ENCODE results near the gene ACSS2.

Gene ACSS2, protein sequence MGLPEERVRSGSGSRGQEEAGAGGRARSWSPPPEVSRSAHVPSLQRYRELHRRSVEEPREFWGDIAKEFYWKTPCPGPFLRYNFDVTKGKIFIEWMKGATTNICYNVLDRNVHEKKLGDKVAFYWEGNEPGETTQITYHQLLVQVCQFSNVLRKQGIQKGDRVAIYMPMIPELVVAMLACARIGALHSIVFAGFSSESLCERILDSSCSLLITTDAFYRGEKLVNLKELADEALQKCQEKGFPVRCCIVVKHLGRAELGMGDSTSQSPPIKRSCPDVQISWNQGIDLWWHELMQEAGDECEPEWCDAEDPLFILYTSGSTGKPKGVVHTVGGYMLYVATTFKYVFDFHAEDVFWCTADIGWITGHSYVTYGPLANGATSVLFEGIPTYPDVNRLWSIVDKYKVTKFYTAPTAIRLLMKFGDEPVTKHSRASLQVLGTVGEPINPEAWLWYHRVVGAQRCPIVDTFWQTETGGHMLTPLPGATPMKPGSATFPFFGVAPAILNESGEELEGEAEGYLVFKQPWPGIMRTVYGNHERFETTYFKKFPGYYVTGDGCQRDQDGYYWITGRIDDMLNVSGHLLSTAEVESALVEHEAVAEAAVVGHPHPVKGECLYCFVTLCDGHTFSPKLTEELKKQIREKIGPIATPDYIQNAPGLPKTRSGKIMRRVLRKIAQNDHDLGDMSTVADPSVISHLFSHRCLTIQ

DNA sequence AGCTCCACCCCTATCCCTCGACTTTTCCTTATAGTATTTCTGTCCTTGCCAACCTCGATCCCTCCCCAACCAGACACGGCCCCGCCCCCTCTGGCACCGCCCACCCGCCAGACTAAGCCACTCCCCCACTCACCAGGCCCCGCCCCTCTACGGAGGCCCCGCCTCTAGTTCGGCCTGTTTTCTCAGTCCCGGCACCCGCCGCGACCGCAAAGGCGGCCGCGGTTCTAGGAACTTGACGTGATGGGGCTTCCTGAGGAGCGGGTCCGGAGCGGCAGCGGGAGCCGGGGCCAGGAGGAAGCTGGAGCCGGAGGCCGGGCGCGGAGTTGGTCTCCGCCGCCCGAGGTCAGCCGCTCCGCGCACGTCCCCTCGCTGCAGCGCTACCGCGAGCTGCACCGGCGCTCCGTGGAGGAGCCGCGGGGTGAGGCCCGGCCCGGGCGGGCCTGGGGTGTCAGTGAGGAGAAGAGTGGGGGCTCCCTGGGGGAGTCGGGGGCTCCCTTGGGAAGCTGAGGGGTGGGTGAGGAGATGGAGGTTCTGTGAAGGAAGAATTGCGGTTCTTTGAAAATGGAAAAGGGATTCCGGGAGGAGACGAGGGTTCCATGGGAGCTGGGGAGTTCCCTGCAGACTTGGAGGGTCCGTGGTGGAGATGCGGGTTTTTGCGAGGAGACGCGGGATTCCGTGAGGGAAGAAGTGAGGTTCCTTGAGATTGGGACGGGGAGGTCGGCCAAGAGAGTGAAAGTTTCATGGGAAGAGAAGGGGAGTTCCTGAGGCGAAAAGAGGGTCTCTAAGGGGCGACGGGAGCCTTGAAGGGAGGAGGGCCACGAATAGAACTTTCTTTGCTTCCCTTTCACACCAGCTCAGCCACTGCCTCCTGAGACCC, at the start of gene ACSS2:
Gene ACSS2 (plus strand): TSS at position 207 of the 877 bp plus-strand sequence. CDS start 34 bp downstream, at position 241.
- in situ Hi-C loops (cut with MboI; ENCODE audit: low sequenced_read_pairs), result no loop called here

DNA sequence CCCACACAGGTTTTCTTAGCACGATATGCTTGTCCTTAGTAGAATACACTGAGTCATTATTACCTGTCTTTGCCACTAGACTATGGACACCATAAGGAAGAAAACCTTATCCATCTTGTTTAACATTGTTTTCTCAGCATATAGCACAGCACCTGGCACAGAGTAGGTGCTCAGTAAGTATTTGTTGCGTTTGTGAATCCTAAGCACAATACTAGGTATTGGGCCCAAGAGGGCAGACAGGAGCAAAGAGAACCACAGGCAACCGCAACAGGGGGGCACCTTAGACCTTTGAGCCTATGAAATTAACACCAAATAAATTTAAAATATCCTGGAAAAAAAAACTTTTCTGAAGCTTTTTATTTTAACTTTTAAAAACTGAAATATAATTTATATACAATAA, 47.2 kb upstream of the ACSS2 start:
- in situ Hi-C loops (cut with MboI; ENCODE audit: low sequenced_read_pairs), result loop anchor here (25.0 kb wide), 1 partner anchor 433 kb away; no protein-coding TSS in a partner anchor

DNA sequence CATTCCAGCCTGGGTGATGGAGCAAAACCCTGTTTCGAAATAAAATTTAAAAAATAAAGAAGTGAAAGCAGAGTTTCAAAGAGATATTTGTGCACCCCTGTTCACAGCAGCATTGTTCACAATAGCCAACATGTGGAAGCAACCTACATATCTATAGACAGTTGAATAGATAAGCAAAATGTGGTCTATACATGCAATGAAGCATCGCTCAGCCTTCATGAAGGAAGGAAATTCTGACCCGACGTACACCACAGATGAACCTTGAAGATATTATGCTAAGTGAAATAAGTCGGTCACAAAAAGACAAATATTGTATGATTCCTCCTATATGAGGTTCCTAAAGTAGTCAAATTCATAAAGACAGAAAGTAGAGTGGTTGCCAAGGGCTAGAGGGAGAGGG, 44.5 kb upstream of the ACSS2 start:
- in situ Hi-C loops (cut with MboI; ENCODE audit: low sequenced_read_pairs), result loop anchor here (25.0 kb wide), 1 partner anchor 430 kb away; no protein-coding TSS in a partner anchor

DNA sequence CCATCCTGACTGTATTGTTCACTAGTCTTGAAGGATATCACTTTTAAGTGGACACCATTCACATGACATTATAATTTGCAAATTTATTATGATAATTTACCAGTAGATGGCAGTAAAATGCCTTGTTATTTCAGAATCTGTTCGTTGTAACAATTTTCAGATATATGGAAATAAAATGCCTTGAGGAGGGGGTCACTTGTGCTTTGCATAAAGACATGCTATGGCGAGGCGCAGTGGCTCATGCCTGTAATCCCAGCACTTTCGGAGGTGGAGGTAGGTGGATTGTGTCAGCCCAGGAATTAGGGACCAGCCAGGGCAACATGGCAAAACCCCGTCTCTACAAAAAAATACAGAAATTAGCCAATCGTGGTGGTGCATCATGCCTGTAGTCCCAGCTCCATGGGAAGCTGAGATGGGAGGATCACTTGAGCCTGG, 41.9 kb upstream of the ACSS2 start:
- in situ Hi-C loops (cut with MboI; ENCODE audit: low sequenced_read_pairs), result loop anchor here (25.0 kb wide), 1 partner anchor 428 kb away; no protein-coding TSS in a partner anchor

DNA sequence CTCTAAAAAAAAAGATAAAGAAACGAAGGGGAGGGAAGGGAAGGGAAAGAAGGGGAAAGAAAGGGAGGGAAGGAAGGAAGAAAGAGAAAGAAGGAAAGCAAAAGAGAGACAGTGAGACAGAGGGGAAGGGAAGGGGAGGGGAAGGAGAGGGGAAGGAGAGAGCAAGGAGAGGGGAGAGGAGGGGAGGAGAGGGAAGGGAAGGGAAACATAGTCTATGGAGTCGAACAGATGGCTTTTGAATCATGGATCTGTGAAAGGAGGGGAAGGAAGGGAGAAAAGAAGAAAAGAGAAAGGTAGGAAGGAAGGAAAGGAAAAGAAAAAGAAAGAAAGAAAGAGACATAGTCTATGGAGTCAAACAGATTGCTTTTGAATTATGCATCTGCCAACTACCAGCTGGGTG, 34.3 kb upstream of the ACSS2 start:
- in situ Hi-C loops (cut with MboI; ENCODE audit: low sequenced_read_pairs), result loop anchor here (25.0 kb wide), 1 partner anchor 420 kb away; no protein-coding TSS in a partner anchor

DNA sequence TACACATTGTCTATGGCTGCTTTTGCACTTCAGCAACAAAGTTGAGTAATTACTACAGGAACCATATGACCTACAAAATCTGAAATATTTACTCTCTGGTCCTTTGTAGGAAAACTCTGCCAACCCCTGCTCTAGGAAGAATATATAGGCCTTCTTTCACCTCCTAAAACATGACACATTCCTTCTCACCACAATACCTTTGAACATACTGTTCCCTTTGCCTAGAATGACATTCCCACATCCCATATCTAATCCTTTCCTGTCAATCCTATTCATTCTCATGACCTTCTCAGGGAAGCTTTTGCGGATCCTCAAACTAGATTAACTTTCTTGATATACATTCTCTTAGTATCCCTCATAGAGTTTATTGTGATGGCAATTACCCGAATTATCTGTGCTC, 33.0 kb upstream of the ACSS2 start:
- in situ Hi-C loops (cut with MboI; ENCODE audit: low sequenced_read_pairs), result loop anchor here (25.0 kb wide), 1 partner anchor 419 kb away; no protein-coding TSS in a partner anchor

DNA sequence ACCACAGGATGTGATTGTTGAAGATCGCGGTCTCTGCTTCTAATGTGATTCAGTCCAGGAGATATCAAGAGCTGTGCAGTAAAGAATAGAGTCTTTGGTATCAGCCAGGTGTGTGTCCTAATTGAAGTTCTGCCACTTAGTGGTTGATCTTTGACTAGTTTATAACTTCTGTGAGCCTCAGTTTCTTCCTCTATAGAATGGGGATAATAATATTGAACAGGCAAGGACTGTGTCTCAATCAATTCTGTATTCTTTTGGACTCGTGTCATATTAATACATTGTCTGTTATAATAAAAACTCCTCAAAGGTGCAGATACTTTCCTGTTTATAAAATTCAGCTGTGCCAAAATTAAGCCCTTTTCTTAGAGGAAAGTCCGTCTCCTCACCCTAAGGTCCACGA, 27.8 kb upstream of the ACSS2 start:
- in situ Hi-C loops (cut with MboI; ENCODE audit: low sequenced_read_pairs), result loop anchor here (25.0 kb wide), 1 partner anchor 414 kb away; no protein-coding TSS in a partner anchor

DNA sequence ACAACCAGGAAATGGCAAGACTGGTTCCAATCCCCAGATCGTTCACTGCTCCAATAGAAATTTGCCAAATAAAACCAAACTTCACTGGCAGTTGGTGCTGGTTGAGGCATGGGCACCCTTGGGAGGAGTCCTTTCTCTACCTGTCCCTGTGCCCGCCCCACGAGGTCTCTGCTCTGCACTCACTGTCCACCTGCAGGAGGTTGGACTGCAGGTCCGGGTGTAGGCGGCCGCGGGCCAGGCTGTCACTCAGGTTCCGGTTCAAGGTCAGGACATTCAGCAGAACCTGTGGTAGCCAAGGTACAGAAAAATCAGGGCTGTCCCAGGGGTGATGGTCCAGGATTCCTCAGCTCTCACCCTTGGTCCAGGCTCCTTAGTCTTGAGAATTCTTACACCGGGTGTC, 26.6 kb upstream of the ACSS2 start:
- in situ Hi-C loops (cut with MboI; ENCODE audit: low sequenced_read_pairs), result loop anchor here (25.0 kb wide), 1 partner anchor 413 kb away; no protein-coding TSS in a partner anchor

DNA sequence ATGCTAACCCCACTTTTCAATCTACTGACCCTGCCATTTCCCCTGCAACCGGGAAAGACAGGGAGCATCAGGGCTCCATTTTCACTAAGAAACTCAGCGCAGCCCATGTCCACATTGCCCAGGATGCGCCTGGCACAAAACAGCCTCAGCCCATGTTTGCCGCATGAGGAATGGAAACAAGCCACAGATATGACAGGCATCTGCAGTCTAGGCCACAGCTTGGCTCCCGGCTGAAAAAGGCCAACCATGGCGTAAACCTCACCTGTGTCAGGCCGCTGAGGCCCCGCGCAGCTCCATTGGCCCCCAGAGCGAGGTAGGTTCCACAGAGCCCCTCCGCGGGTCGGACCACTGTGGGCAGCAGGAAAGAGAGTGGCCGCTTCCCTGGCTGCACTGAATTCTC, 25.4 kb upstream of the ACSS2 start:
- in situ Hi-C loops (cut with MboI; ENCODE audit: low sequenced_read_pairs), result no loop called here

DNA sequence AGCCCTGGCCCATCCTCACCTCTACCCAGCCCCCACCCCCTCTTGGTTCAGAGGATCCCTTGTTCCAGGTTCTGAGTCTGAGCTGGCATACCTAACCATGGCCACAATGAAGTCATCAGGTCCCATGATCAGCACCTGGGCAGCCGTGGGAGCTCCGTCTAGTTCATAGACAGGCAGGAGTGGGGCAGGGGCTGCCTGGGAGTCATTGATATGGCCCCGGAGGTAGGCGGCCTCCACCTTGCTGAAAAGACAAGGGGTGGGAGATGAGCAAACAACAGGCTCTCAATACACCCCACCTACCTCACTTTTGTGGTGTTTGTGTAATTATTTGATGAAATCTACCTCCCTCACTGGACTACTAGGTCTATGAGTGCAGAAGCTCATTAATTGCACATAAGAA, 24.1 kb upstream of the ACSS2 start:
- in situ Hi-C loops (cut with MboI; ENCODE audit: low sequenced_read_pairs), result no loop called here

DNA sequence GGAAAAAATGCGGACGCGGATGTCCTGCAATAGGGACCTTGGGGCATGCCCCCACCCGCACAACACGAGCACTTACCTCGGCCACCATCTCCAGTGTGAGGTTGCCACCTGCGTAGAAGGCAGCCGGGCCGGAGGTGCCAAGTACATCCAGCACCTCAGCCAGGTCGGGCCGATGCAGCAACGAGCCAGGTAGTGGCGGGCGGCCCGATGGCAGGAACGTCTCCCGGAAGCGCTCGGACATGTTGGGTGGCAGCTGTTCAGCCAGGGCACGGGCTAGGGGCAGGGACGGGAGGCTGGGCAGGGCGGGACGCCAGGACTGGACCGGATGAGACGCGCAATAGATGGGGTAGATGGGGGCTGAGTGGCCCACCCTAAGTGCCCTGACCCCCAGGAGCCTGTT, 17.0 kb upstream of the ACSS2 start:
- in situ Hi-C loops (cut with MboI; ENCODE audit: low sequenced_read_pairs), result no loop called here

DNA sequence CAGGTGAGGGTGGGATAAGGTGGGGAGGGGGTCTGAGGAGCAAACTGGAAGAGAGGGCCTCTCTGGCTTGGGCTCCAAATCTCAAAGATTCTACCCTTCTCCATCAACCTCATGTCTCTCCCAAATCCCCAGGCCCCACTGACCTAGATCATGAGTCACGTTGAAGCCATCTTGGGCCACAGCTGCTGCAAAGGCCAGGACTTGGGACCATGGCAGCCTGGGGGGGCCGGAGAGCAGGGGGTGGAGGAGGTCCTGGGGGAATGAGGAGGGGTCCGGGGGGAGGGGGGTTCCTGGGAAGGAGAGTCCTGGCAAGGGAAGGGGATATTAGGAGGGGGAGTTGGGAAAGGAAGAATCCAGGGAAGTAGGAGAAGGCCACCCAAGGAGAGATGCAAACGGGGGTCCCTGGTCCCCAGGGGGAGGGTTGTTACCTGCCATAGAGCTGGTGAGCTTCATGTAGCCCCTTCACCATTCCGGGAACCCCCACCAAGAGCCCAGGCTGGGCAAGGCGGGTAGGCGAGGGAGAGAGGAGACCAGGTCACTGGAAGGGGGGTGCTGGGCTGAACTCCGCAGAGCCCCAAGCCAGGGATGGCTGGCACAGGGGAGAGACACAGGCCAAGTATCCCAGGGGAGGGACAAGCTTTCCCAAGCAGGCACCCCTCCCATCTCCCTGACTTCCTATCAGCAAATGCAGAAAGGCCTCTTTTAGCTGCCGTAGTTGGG, 16.4 kb upstream of the ACSS2 start:
- in situ Hi-C loops (cut with MboI; ENCODE audit: low sequenced_read_pairs), result no loop called here

DNA sequence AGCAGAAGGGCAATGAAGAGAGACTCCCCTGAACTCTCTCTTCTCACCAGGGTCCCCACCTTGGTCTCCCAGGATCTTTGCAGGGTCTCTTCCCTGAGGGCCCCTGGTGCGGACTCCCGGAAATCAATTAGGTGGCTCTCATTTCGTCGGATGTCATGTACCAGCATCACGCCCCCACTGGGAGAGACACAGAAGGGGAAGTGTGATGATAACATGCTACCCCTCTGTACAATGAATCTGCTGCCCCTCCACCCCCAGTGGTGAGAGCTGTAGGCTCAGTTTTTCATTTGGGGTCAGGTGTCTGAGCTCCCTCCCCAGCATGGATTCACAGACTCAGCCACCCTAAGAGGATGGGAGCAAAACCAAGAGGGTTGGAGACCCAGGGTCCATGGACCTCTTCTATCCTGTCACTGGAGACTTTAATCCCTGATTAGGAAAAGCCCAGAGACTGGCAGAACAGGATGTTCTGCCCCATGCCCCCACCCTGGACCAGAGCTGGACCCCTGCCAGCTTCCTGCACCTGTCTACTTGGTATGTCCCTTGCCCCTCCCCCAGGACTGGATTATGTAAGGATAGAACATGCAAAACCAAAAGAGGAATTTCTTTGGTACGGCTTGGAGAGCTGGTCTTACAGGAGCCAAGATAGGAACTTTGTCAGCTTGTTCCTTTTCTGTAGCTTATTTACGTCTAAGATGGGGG, 14.9 kb upstream of the ACSS2 start:
- in situ Hi-C loops (cut with MboI; ENCODE audit: low sequenced_read_pairs), result no loop called here

DNA sequence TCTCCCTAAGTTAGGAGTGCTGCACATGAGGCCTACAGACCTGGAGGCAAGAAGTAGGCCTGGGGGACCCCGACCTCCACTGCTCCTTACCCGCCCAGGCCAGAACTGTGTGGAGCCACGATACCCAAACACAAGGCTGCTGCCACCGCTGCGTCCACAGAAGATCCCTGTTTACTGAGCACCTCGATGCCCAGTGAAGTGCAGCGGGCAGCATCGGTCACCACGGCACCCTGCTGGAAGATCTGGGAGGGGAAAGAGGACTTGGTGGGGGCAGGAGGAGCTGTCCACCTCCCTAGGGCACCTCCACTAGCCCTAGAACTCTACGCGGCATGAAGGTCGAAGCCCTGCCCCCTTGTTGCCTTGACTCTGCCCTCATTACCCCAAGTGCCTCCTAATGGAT, 13.7 kb upstream of the ACSS2 start:
- in situ Hi-C loops (cut with MboI; ENCODE audit: low sequenced_read_pairs), result no loop called here

DNA sequence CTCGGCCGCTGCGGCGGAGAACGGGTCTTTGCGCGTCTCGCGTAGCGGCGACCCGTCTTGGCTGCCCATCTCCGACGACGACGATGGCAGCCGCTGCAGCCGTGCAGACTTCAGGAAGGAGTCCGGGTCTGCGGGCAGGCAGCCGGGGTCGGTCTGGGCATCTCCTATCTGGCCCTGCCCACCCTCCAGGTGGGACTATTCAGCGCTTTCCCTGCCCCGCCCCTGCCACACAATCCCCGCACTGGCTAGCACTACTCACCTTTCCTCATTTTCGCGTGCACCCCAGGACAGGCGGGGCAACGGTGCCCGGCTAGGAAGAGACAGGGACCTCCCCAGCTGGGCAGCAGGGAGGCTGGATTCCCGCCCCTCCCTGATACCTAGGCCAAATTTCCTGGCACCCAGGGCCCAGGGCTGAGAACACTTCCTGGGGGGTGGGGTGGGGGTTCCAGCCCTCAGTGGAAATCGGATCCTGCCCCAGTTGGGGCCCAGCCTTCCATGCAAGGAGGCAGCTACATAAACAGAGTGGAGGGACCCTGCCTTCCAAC, 12.9 kb upstream of the ACSS2 start:
- in situ Hi-C loops (cut with MboI; ENCODE audit: low sequenced_read_pairs), result no loop called here

DNA sequence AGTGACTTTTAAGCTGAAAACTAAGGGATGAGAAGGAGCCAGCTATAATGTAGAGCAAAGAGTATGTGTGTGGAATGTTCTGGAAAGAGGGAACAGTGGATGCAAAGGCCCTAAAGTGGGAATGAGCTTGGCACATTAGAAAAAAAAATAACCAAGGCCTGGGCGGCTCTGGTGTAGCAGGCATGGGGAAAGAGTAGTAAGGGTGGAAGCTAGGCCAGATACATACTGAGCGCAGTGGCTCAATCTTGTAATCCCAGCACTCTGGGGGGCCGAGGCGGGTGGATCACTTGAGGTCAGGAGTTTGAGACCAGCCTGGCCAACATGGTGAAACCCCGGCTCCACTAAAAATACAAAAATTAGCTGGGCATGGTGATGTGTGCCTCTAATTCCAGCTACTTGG, 12.2 kb upstream of the ACSS2 start:
- in situ Hi-C loops (cut with MboI; ENCODE audit: low sequenced_read_pairs), result no loop called here

DNA sequence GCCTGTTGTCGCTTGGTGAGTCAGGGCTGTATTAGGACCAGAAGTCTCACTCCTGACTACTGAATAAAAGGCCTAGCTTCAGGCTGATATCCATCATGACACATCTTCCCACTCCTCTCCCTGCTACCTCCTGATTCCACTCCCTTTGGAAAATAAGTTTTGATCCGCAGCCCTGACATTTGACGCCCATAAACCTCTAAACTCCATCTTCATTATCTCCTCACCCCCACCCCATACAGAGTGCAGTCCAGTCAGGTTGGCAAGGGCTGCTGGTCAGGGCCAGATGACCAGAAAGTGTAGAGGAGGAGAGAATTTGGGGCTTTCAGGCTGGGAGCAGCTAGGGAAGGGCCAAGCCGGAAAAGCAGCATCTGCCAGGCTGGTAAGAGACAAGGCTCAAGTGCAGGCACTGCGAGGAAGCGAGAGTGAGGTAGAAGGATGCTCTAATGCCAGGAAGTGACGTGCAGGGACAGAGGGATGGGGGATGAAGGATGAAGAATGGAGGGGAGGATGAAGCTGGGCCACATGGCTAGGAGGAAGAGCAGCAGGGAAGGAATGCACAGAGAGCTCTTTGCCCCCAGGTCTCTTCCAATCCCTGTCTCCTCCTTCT, 5.0 kb upstream of the ACSS2 start:
- in situ Hi-C loops (cut with MboI; ENCODE audit: low sequenced_read_pairs), result no loop called here

DNA sequence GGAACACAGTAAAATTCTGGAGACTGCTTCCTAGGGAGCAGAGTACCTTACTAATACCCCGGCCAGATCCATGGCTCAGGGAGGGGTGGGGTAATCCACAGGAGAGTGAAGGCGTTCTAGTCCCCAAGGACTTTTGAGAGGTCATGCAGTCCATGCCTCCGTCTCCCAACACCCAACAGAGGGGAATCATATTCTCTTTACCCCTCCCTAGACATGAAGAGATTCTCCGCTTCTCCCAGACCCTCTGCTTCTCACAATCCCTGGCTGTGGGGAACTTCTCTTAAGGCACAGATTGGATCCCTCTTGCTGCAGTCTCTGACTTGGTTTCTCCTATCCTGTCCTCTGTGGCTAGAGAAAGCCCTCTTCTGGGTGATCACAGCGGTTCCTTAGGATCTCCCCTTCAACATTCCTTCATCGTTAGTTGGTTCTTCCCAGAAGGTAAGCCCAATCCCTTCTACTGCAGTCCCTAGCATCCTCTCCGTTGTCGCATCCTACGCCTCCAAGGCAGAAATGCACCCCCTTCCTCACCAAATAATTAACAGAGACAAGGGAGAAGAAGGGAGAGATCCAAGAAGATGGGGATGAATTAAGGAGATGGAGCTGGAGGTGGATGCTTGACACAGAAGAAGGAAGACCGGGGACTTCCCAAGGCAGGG, 4.3 kb upstream of the ACSS2 start:
- in situ Hi-C loops (cut with MboI; ENCODE audit: low sequenced_read_pairs), result no loop called here

All from HL-60/S4 treated with phorbol 12-myristate 13-acetate at 8.2 ng/mL for 4 days and 3 days (cell line).